Astrocyte of the spinal cord (primary cell): ENCODE results near the gene CADM1.

Experiments
- DNase-seq: peaks from one replicate; pipeline ENCODE4 v3.0.0; 2011; ENCODE audit warnings: low read depth, low spot score
- H3K4me3 ChIP-seq: 2 replicates; pipeline ENCODE4 v1.5.1; 2011; ENCODE audit warnings: low read depth, mild to moderate bottlenecking, low read length, moderate library complexity
- CTCF ChIP-seq: IDR thresholded peaks from 2 replicates; pipeline ENCODE4 v1.5.1; 2012; ENCODE audit warnings: low read depth, mild to moderate bottlenecking, low read length, inconsistent platforms
- in situ Hi-C: cut with HindIII; loops from 2 replicates; pipeline ENCODE4 v1.10.0; 2017; ENCODE audit warnings: low sequenced_read_pairs

CADM1 gene

DNA sequence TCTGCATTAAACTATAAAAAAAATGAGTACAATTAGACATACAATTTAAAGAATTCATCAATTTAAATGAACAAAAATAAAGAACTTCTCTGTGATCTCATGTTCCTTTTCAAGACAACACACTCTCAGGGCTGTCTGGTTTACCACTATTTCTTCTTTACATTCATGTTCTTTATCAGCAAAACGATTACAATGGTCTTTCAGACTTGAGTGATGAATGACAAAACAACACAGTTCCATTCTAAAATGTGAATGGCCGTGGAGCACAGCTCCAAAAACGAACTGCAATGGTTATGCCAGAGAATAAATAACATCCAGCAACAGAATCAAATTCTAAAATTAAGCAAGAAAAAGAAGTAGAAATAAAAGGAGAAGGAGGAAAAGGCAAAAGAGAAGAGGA is 113.1 kb downstream of the CADM1 start:
- in situ Hi-C loops = no loop called here
- DNase-seq = no peak
- TF ChIP-seq CTCF = no peak
- H3K4me3 ChIP-seq = no peak overlapping the region

- no peak overlapping the region for H3K4me3 ChIP-seq
- in situ Hi-C loops = no loop called here
- DNase-seq = no peak
- TF ChIP-seq CTCF = no peak
Measured at GRCh38 chr11:115390441-115390840, 113.8 kb downstream of the CADM1 start.

DNA sequence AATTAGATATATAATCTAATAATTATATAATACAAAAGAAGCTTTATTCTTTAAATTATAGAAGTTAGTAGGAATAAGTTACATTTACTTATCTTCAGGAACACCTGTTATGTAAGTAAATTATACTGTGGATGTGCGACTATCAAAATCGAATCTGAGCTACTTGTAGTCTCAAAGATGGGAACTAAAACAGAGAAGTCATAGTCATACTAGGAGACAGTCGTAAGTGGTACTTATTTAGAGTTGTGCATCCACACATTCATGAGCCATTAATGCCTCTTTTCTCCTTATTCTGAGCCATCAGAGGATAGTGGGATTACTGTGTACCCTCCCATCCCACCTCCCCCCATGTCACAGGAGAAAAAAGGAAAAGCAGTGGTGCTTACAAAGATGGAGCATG is 114.4 kb downstream of the CADM1 start:
- DNase-seq = no peak
- in situ Hi-C loops = no loop called here
- no peak for TF ChIP-seq CTCF

GRCh38 chr11:115385226-115385625 is 119.0 kb downstream of the CADM1 start:
- no peak for TF ChIP-seq CTCF
- no peak overlapping the region for H3K4me3 ChIP-seq
- no peak for DNase-seq
- in situ Hi-C loops = no loop called here

More for the DNA sequence above, 114.4 kb downstream of the CADM1 start:
- no peak overlapping the region for H3K4me3 ChIP-seq

GRCh38 chr11:115384236-115384635 is 120.0 kb downstream of the CADM1 start:
- no peak for TF ChIP-seq CTCF
- no peak overlapping the region for H3K4me3 ChIP-seq
- DNase-seq = no peak
- in situ Hi-C loops = no loop called here

- H3K4me3 ChIP-seq = no peak overlapping the region
- in situ Hi-C loops = no loop called here
- no peak for TF ChIP-seq CTCF
- no peak for DNase-seq
Measured at GRCh38 chr11:115383431-115383830, 120.8 kb downstream of the CADM1 start.

- in situ Hi-C loops = no loop called here
- no peak overlapping the region for H3K4me3 ChIP-seq
- DNase-seq = no peak
- TF ChIP-seq CTCF = no peak
Measured at GRCh38 chr11:115379528-115379927, 124.7 kb downstream of the CADM1 start.
